Parathyroid adenoma (tissue), 2 donors: ENCODE measurements around the gene SDR39U1.

Experiments
- H2AFZ ChIP-seq: fragments of 300-600 bp; sonication (generic); one replicate; pipeline ENCODE4 v1.7.0; 2017; ENCODE audit warnings: antibody characterized with exemption, mild to moderate bottlenecking
- H3K27ac ChIP-seq: fragments of 300-600 bp; sonication (generic); one replicate; pipeline ENCODE4 v1.7.0; 2017
- H3K27me3 ChIP-seq: fragments of 300-600 bp; sonication (generic); one replicate; pipeline ENCODE4 v1.7.0; 2017; ENCODE audit warnings: low read length; ENCODE audit not compliant: control insufficient read depth, insufficient read depth
- H3K36me3 ChIP-seq: fragments of 300-600 bp; sonication (generic); one replicate; pipeline ENCODE4 v1.7.0; 2017; ENCODE audit warnings: low read length; ENCODE audit not compliant: control insufficient read depth, insufficient read depth
- H3K4me1 ChIP-seq: fragments of 300-600 bp; sonication (generic); one replicate; pipeline ENCODE4 v1.7.0; 2017; ENCODE audit warnings: control low read depth
- H3K4me2 ChIP-seq: fragments of 300-600 bp; sonication (generic); one replicate; pipeline ENCODE4 v1.7.0; 2017; ENCODE audit warnings: low read length
- H3K4me3 ChIP-seq: fragments of 300-600 bp; sonication (generic); one replicate; pipeline ENCODE4 v1.7.0; 2017; ENCODE audit warnings: low read depth, low read length
- H3K79me2 ChIP-seq: fragments of 300-600 bp; sonication (generic); one replicate; pipeline ENCODE4 v1.7.0; 2017; ENCODE audit warnings: control low read depth
- H3K9ac ChIP-seq: fragments of 300-600 bp; sonication (generic); one replicate; pipeline ENCODE4 v1.7.0; 2017; ENCODE audit warnings: mild to moderate bottlenecking
- H3K9me3 ChIP-seq: fragments of 300-600 bp; sonication (generic); one replicate; pipeline ENCODE4 v1.7.0; 2017; ENCODE audit warnings: low read length; ENCODE audit not compliant: control insufficient read depth
- CTCF ChIP-seq: fragments of 300-600 bp; sonication (generic); IDR thresholded peaks from one replicate; pipeline ENCODE4 v1.7.0; 2017; ENCODE audit warnings: antibody characterized with exemption, mild to moderate bottlenecking
- donor health status: primary hyperparathyroidism.

Gene SDR39U1

GRCh38 chr14:24463884-24464785 is 21.6 kb upstream of the SDR39U1 start:
- TF ChIP-seq CTCF, result no peak
- Histone ChIP-seq H2AFZ (no peak overlapping the region), H3K36me3 (no peaks in the 10 kb centered on the region), H3K4me1 (no peaks in the 10 kb centered on the region), H3K9me3 (no peaks in the 10 kb centered on the region), H3K9ac (no peak overlapping the region), H3K27ac (no peak overlapping the region), H3K4me3 (no peak overlapping the region), H3K27me3 (no peaks in the 10 kb centered on the region), H3K4me2 (no peak overlapping the region), H3K79me2 (no peaks in the 10 kb centered on the region)

GRCh38 chr14:24463017-24463883 is 20.7 kb upstream of the SDR39U1 start:
- Histone ChIP-seq H3K4me2 (no peak overlapping the region), H3K36me3 (no peaks in the 10 kb centered on the region), H3K9me3 (no peaks in the 10 kb centered on the region), H3K27ac (no peak overlapping the region), H3K4me3 (no peak overlapping the region), H2AFZ (no peak overlapping the region), H3K9ac (no peak overlapping the region), H3K79me2 (no peaks in the 10 kb centered on the region), H3K27me3 (no peaks in the 10 kb centered on the region), H3K4me1 (no peaks in the 10 kb centered on the region)
- TF ChIP-seq CTCF, result no peak

GRCh38 chr14:24461336-24461735 is 18.8 kb upstream of the SDR39U1 start:
- no peak overlapping the region for H3K4me2 ChIP-seq
- H3K9me3 ChIP-seq, result no peaks in the 10 kb centered on the region
- no peak overlapping the region for H3K27ac ChIP-seq
- H3K9ac ChIP-seq, result no peak overlapping the region
- no peak overlapping the region for H3K4me3 ChIP-seq
- no peaks in the 10 kb centered on the region for H3K79me2 ChIP-seq
- H2AFZ ChIP-seq, result no peak overlapping the region
- H3K36me3 ChIP-seq, result no peaks in the 10 kb centered on the region
- TF ChIP-seq CTCF, result no peak
- no peaks in the 10 kb centered on the region for H3K4me1 ChIP-seq
- H3K27me3 ChIP-seq, result no peaks in the 10 kb centered on the region

GRCh38 chr14:24459331-24459730 is 16.8 kb upstream of the SDR39U1 start:
- H3K4me2 ChIP-seq, result no peak overlapping the region
- no peaks in the 10 kb centered on the region for H3K4me1 ChIP-seq
- H3K36me3 ChIP-seq, result no peaks in the 10 kb centered on the region
- no peak overlapping the region for H3K27ac ChIP-seq
- H2AFZ ChIP-seq, result no peak overlapping the region
- H3K4me3 ChIP-seq, result no peak overlapping the region
- H3K27me3 ChIP-seq, result no peaks in the 10 kb centered on the region
- no peaks in the 10 kb centered on the region for H3K9me3 ChIP-seq
- no peak for TF ChIP-seq CTCF
- no peak overlapping the region for H3K9ac ChIP-seq
- H3K79me2 ChIP-seq, result no peaks in the 10 kb centered on the region
